Endothelial cell of umbilical vein (primary cell): ENCODE measurements around the gene AURKA. TPM values are rescaled to one million over a fixed set of nuclear protein-coding genes. Genes with fewer than 3 reads are reported as not detected.

Experiments used
- BruUV-seq: library from RNA; stranded (reverse); fragments of 400-500 nt; replicated peaks from 2 replicates; lab custom pipeline; 2021; lab: Mats Ljungman, UMichigan
- CTCF ChIA-PET: fragments of 300-600, 350-600 bp; sonication (Branson Sonifier 250); formaldehyde crosslinking; loops from one replicate; lab custom pipeline; 2021; ENCODE audit warnings: antibody characterized with exemption, inconsistent platforms; lab: Charles Lee
- POLR2A ChIA-PET: fragments of 300-600, 350-600 bp; sonication (Branson Sonifier 250); formaldehyde crosslinking; loops from one replicate; lab custom pipeline; 2021; ENCODE audit warnings: antibody characterized with exemption, inconsistent platforms; lab: Charles Lee
- DNase-seq: peaks from one replicate; pipeline ENCODE4 v3.0.0-alpha.2; 2011; ENCODE audit warnings: low read depth, low spot score
- FAIRE-seq: peaks from 2 replicates; lab custom pipeline; 2011; peaks lifted over from hg19 to GRCh38; lab: Jason Lieb, UNC
- H2AFZ ChIP-seq: 2 replicates; pipeline ENCODE4 v1.6.0; 2012; ENCODE audit warnings: low read depth, low read length, control low read depth, inconsistent platforms
- H3K27ac ChIP-seq: 2 replicates; pipeline ENCODE4 v1.5.1; 2011; ENCODE audit warnings: low read depth, mild to moderate bottlenecking, control low read depth, low read length, moderate library complexity; ENCODE audit not compliant: insufficient read depth
- H3K27me3 ChIP-seq, 2 experiments: 2 replicates each; pipeline versions ENCODE4 v1.6.0 to v1.6.1; 2011; ENCODE audit warnings: low read length in 2 of 2, mixed read lengths in 1 of 2; ENCODE audit not compliant: control insufficient read depth in 2 of 2, insufficient read depth in 2 of 2
- H3K36me3 ChIP-seq, 2 experiments: 2 replicates in 1 of 2; 3 replicates in 1 of 2; pipeline ENCODE4 v1.5.1; 2011; ENCODE audit warnings: low read length in 2 of 2, mild to moderate bottlenecking in 1 of 2, moderate library complexity in 1 of 2; ENCODE audit not compliant: control insufficient read depth in 2 of 2, insufficient read depth in 2 of 2; ENCODE audit errors: extremely low read depth in 1 of 2
- H3K4me1 ChIP-seq: 3 replicates; pipeline ENCODE4 v1.5.1; 2011; ENCODE audit warnings: mild to moderate bottlenecking, low read length; ENCODE audit not compliant: control insufficient read depth, insufficient read depth; ENCODE audit errors: extremely low read depth
- H3K4me2 ChIP-seq: 2 replicates; pipeline ENCODE4 v1.6.1; 2011; ENCODE audit warnings: low read length, control low read depth, mixed read lengths; ENCODE audit not compliant: insufficient read depth
- H3K4me3 ChIP-seq, 3 experiments: fragments of 200-600 bp in 1 of 3; sonication (generic), shearing (Covaris generic) in 1 of 3; replicated peaks in 1 of 3; 2 replicates each; pipeline ENCODE4 v1.5.1; 2011 to 2016; ENCODE audit warnings: control low read depth in 3 of 3, low read length in 3 of 3, mild to moderate bottlenecking in 2 of 3, inconsistent platforms in 1 of 3, low read depth in 1 of 3, moderate library complexity in 1 of 3; ENCODE audit not compliant: insufficient read depth in 1 of 3
- H3K79me2 ChIP-seq: 2 replicates; pipeline ENCODE4 v1.6.0; 2012; ENCODE audit warnings: low read length, inconsistent platforms; ENCODE audit not compliant: control insufficient read depth, insufficient read depth
- H3K9ac ChIP-seq: replicated peaks from 2 replicates; pipeline ENCODE3; 2011; ENCODE audit warnings: low read length, control low read depth; ENCODE audit not compliant: insufficient read depth; ENCODE audit errors: extremely low read depth
- H3K9me1 ChIP-seq: replicated peaks from 3 replicates; pipeline ENCODE4 v1.6.0; 2011; ENCODE audit warnings: mild to moderate bottlenecking, low read length; ENCODE audit not compliant: control insufficient read depth, insufficient read depth; ENCODE audit errors: extremely low read depth
- H3K9me3 ChIP-seq: replicated peaks from 2 replicates; pipeline ENCODE4 v1.5.1; 2012; ENCODE audit warnings: low read length, inconsistent platforms; ENCODE audit not compliant: control insufficient read depth, insufficient read depth
- H4K20me1 ChIP-seq: replicated peaks from 2 replicates; pipeline ENCODE3; 2011; ENCODE audit warnings: mild to moderate bottlenecking, low read length; ENCODE audit not compliant: control insufficient read depth, insufficient read depth; ENCODE audit errors: extremely low read depth
- CTCF ChIP-seq, 2 donors: IDR thresholded peaks; 1 replicate in 1 of 2; 2 replicates in 1 of 2; pipeline ENCODE4 v1.5.1; 2011; ENCODE audit warnings: low read length in 2 of 2, mild to moderate bottlenecking in 2 of 2, moderate library complexity in 2 of 2, control low read depth in 1 of 2, inconsistent platforms in 1 of 2, low read depth in 1 of 2; ENCODE audit not compliant: insufficient read depth in 1 of 2; ENCODE audit errors: extremely low read depth in 1 of 2
- EZH2 ChIP-seq: IDR thresholded peaks from 2 replicates; pipeline ENCODE4 v1.6.1; 2012; ENCODE audit warnings: borderline replicate concordance, low read depth, mild to moderate bottlenecking, moderate library complexity, low read length, inconsistent platforms; ENCODE audit not compliant: severe bottlenecking
- FOS ChIP-seq: IDR thresholded peaks from 2 replicates; pipeline ENCODE4 v1.6.1; 2011; ENCODE audit warnings: mild to moderate bottlenecking, low read length, moderate library complexity, borderline replicate concordance; ENCODE audit not compliant: insufficient read depth
- GATA2 ChIP-seq: IDR thresholded peaks from 2 replicates; pipeline ENCODE4 v1.7.0; 2011; ENCODE audit warnings: low read depth, mild to moderate bottlenecking, moderate library complexity, mixed read lengths, low read length; ENCODE audit not compliant: insufficient read length, insufficient read depth
- JUN ChIP-seq: IDR thresholded peaks from 2 replicates; pipeline ENCODE4 v1.6.1; 2011; ENCODE audit warnings: borderline replicate concordance, low read depth; ENCODE audit not compliant: insufficient read length, insufficient read depth
- MYC ChIP-seq: IDR thresholded peaks from one replicate; pipeline ENCODE4 v1.6.1; 2011; ENCODE audit warnings: mild to moderate bottlenecking, low read depth, low read length
- POLR2A ChIP-seq: IDR thresholded peaks from 2 replicates; pipeline ENCODE4 v1.6.1; 2012; ENCODE audit warnings: low read depth, mild to moderate bottlenecking, control low read depth, low read length
- POLR2AphosphoS5 ChIP-seq: IDR thresholded peaks from 2 replicates; pipeline ENCODE4 v1.6.1; 2012; ENCODE audit warnings: low read depth, mild to moderate bottlenecking, control low read depth, low read length, moderate library complexity; ENCODE audit not compliant: insufficient read depth
- dilution Hi-C: fragments of 300-500 bp; cut with MboI; formaldehyde crosslinking; loops from one replicate; pipeline ENCODE4 v1.15.0; 2019; ENCODE audit warnings: low sequenced_read_pairs; ENCODE audit not compliant: extremely low pct_ligation_motif_present
- intact Hi-C: fragments of 100-400 bp; cut with micrococcal nuclease; formaldehyde crosslinking; loops from one replicate; pipeline ENCODE4 v1.10.0; 2022
- polyA plus RNA-seq, 4 experiments: library from polyadenylated mRNA; depleted of rRNA in 3 of 4; stranded (reverse) in 3 of 4; unstranded in 1 of 4; fragments of >200 nt; gene quantifications; 2 replicates each; pipeline versions ENCODE4 v1.2.1 to v1.2.3, GENCODE V29; 2011 to 2012; ENCODE audit warnings: missing spikeins in 1 of 4
- total RNA-seq: library from RNA; stranded (reverse); gene quantifications from 2 replicates; pipeline ENCODE4 v1.2.3, GENCODE V29; 2021
- TF ChIP-seq, protein P1 (sequence below): IDR thresholded peaks from 2 replicates; pipeline ENCODE4 v1.6.1; 2011; ENCODE audit not compliant: insufficient read depth, insufficient read length

The AURKA gene
- total and polyA plus RNA-seq, 2 donors (not counting 3 experiments of a cell fraction or from before 2014, with no cell fraction given), result 33.1 to 56.9 TPM

- no peaks in the 10 kb centered on the region for H3K9me1 ChIP-seq
- no peak overlapping the region for H3K4me2 ChIP-seq
- ChIA-PET POLR2A (no interaction called here), CTCF (interaction anchor here (1.2 to 1.7 kb wide), 2 partner anchors 10 to 1672 kb away, joined by 4 to 7 read pairs; no protein-coding TSS in a partner anchor)
- H3K9ac ChIP-seq, result no peak overlapping the region
- FAIRE-seq (no peak), DNase-seq (no peak)
- H4K20me1 ChIP-seq, result no peaks in the 10 kb centered on the region
- no peaks in the 10 kb centered on the region for H3K9me3 ChIP-seq
- intact Hi-C loops, result no loop called here
- dilution Hi-C loops, result no loop called here
- no peak overlapping the region for H3K4me3 ChIP-seq
- H2AFZ ChIP-seq, result no peak overlapping the region
- H3K27me3 ChIP-seq, result peaks cover 3 to 5% of the 10 kb centered on the region in 2 experiments
- H3K4me1 ChIP-seq, result no peaks in the 10 kb centered on the region
- H3K27ac ChIP-seq, result no peak overlapping the region
- no TSS peak for BruUV-seq
- TF ChIP-seq POLR2AphosphoS5 (no peak), MYC (no peak), JUN (no peak), FOS (no peak), EZH2 (no peak), CTCF (IDR thresholded peaks at IDR 0.05; ENCODE audit: extremely low read depth in 1 of 2, insufficient read depth in 1 of 2, low read depth in 1 of 2, low read length in 2 of 2) (no peak), POLR2A (no peak), GATA2 (no peak)
- TF ChIP-seq, protein P1, sequence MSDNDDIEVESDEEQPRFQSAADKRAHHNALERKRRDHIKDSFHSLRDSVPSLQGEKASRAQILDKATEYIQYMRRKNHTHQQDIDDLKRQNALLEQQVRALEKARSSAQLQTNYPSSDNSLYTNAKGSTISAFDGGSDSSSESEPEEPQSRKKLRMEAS, result no peak
- H3K36me3 ChIP-seq, result no peaks in the 10 kb centered on the region
- H3K79me2 ChIP-seq, result no peaks in the 10 kb centered on the region
Observed at GRCh38 chr20:56353356-56353755, 38.7 kb downstream of the AURKA start.
